ENCODE measurements around the gene GPR137C.

GPR137C gene, protein sequence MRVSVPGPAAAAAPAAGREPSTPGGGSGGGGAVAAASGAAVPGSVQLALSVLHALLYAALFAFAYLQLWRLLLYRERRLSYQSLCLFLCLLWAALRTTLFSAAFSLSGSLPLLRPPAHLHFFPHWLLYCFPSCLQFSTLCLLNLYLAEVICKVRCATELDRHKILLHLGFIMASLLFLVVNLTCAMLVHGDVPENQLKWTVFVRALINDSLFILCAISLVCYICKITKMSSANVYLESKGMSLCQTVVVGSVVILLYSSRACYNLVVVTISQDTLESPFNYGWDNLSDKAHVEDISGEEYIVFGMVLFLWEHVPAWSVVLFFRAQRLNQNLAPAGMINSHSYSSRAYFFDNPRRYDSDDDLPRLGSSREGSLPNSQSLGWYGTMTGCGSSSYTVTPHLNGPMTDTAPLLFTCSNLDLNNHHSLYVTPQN

DNA sequence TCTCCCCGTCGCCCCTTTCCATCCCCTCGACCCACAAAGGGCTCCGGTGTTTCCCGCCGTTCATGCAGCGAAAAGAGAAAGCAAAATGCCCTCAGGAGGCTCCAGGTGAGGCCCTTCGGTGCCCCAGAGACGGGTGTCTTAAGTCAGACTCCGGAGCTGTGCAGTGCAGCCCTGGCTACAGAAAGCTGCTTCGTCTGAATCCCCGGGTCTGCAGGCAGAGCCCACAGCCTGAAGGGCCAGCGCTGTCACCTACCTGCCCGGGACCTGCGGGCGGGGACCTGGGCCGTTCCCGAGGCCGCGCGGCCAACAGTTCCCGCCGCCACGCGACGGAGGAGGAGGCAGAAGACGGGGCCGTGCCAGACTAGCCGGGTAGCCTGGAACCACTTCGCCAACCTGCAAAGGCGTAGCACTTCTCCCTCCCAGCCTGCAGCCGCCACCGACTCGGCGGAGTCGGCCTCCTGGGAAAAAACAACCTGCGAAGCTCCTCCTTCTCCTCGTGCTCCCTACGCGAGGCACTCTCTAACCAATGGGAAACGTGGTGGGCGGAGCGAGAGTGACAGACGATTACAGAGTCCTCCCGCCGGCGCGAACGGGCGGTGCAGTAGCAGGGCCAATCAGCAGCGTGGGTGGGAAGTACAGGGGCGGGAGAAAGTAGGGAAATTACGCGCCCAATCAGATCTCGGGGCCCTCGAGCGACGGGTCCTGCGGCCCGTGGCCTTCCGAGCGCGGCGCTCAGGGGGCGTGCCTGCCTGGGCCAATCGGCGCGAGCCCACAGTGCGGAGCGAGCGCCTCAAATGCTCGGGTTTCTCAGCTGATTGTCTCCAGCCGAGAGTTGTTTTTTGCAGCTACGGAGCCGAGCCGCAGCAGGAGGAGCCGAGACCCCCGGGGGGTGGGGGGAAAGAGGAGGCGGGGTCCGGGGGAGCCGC, at the start of gene GPR137C, which contains the start of gene TXNDC16:
TSS of gene GPR137C (plus strand) at position 774 of the 926 bp plus-strand sequence. CDS start 312 bp downstream, outside the sequence.
TSS of gene TXNDC16 (minus strand) at position 443 of the 926 bp plus-strand sequence. CDS start 8,948 bp downstream, outside the sequence.
- Histone ChIP-seq H3K27me3 (ENCODE audit: insufficient read depth, low read length, poor library complexity) (no peaks in the 10 kb centered on the region), H3K4me3 (ENCODE audit: low read depth in 1 of 2, low read length in 2 of 2) (peak within 1 kb of the TSS; percentile 72 to 76), H3K4me2 (ENCODE audit: insufficient read depth, low read length) (peak within 1 kb of the TSS; percentile 86), H3K9me3 (ENCODE audit: insufficient read depth, low read length, severe bottlenecking) (no peaks in the 10 kb centered on the region), H2AFZ (ENCODE audit: low read depth, low read length) (peak within 1 kb of the TSS; percentile 92), H3K79me2 (ENCODE audit: insufficient read depth, low read length) (peaks cover 39% of the 10 kb centered on the region), H3K27ac (ENCODE audit: low read length) (peak within 1 kb of the TSS; percentile 81), H4K20me1 (ENCODE audit: insufficient read depth, low read length) (no peaks in the 10 kb centered on the region), H3K9ac (ENCODE audit: low read depth, low read length) (peak within 1 kb of the TSS; percentile 76), H3K36me3 (ENCODE audit: insufficient read depth, low read length) (no peaks in the 10 kb centered on the region; the same call in 1 of the 2 replicates), H3K4me1 (ENCODE audit: insufficient read depth, low read length) (peaks cover 35% of the 10 kb centered on the region)
- DNase-seq (peak; percentile 100), ATAC-seq (ENCODE audit: insufficient read depth, low read depth) (peak; percentile 93)
- TF ChIP-seq, protein P1, sequence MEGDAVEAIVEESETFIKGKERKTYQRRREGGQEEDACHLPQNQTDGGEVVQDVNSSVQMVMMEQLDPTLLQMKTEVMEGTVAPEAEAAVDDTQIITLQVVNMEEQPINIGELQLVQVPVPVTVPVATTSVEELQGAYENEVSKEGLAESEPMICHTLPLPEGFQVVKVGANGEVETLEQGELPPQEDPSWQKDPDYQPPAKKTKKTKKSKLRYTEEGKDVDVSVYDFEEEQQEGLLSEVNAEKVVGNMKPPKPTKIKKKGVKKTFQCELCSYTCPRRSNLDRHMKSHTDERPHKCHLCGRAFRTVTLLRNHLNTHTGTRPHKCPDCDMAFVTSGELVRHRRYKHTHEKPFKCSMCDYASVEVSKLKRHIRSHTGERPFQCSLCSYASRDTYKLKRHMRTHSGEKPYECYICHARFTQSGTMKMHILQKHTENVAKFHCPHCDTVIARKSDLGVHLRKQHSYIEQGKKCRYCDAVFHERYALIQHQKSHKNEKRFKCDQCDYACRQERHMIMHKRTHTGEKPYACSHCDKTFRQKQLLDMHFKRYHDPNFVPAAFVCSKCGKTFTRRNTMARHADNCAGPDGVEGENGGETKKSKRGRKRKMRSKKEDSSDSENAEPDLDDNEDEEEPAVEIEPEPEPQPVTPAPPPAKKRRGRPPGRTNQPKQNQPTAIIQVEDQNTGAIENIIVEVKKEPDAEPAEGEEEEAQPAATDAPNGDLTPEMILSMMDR (IDR thresholded peaks at IDR 0.05; ENCODE audit: borderline replicate concordance, extremely low read depth, low read length, poor library complexity, severe bottlenecking), result no peak
- no peak for TF ChIP-seq EZH2 (IDR thresholded peaks at IDR 0.05; ENCODE audit: borderline replicate concordance, low read depth, low read length, severe bottlenecking)

DNA sequence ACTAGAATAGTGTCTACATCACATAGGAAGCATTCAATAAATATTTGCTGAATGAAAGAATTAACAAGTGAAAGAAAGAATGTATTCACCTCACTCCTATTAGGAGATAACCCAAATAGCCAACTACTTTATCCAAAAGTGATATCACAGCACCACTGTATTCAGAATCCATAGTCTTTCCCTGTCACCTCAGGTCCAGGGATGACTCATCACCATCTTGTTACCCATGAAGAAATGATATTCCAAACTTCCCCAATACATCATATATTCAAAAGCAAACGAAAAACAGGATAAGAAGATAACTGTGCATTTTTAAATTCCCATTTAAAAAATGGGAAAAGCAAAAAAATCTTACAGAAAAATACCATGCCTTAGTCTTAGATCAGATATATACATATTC, 39.4 kb upstream of the GPR137C start:
- no peak for TF ChIP-seq EZH2 (IDR thresholded peaks at IDR 0.05; ENCODE audit: borderline replicate concordance, low read depth, low read length, severe bottlenecking)
- TF ChIP-seq, protein P1 (IDR thresholded peaks at IDR 0.05; ENCODE audit: borderline replicate concordance, extremely low read depth, low read length, poor library complexity, severe bottlenecking), result no peak
- Histone ChIP-seq H2AFZ (ENCODE audit: low read depth, low read length) (no peak overlapping the region), H3K4me3 (ENCODE audit: low read depth in 1 of 2, low read length in 2 of 2) (no peak overlapping the region), H3K27me3 (ENCODE audit: insufficient read depth, low read length, poor library complexity) (no peaks in the 10 kb centered on the region), H3K36me3 (ENCODE audit: insufficient read depth, low read length) (peaks cover 8% of the 10 kb centered on the region; the same call in 1 of the 2 replicates), H4K20me1 (ENCODE audit: insufficient read depth, low read length) (no peaks in the 10 kb centered on the region), H3K79me2 (ENCODE audit: insufficient read depth, low read length) (no peaks in the 10 kb centered on the region), H3K9me3 (ENCODE audit: insufficient read depth, low read length, severe bottlenecking) (no peaks in the 10 kb centered on the region), H3K4me2 (ENCODE audit: insufficient read depth, low read length) (no peak overlapping the region), H3K4me1 (ENCODE audit: insufficient read depth, low read length) (no peaks in the 10 kb centered on the region), H3K9ac (ENCODE audit: low read depth, low read length) (no peak overlapping the region), H3K27ac (ENCODE audit: low read length) (no peak overlapping the region)
- DNase-seq (no peak), ATAC-seq (ENCODE audit: insufficient read depth, low read depth) (no peak)

DNA sequence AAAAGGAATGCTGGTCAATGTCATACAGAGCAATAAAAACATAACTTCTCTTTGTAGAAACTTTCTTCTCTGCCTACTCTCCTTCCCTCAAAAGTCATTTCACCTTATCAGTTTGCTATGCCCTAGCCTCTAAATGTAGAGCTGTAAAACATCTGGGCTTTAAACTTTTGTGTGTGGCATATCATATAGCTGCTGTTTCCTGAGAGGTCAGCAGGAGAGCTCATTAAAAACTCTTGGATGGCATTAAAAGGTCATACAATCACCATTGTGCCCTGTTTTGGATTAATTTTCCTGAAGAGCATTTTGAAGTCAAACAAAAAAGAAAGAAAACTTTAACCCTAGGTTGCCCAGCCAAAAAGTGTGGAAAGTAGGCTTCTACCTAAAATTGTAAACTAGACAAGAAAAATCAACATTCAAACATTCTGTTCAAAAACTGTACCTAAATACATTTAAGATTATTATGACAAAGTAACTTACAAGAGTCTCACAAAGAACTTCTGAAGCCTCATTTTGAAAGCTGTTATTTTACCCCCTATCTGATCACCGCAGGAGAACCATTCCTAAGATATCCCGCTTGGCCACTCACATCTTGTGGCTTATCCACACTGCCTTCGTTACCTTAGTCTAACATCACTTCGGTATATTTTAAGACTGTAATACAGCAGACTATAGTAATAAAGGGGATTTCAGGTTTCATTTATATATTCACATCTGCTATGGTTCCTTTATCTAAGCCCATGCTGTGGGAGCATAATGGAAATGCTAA, 38.4 kb upstream of the GPR137C start:
- H3K4me2 ChIP-seq (ENCODE audit: insufficient read depth, low read length), result no peak overlapping the region
- no peaks in the 10 kb centered on the region for H4K20me1 ChIP-seq (ENCODE audit: insufficient read depth, low read length)
- H3K27ac ChIP-seq (ENCODE audit: low read length), result no peak overlapping the region
- no peaks in the 10 kb centered on the region for H3K9me3 ChIP-seq (ENCODE audit: insufficient read depth, low read length, severe bottlenecking)
- H3K4me1 ChIP-seq (ENCODE audit: insufficient read depth, low read length), result no peaks in the 10 kb centered on the region
- no peaks in the 10 kb centered on the region for H3K27me3 ChIP-seq (ENCODE audit: insufficient read depth, low read length, poor library complexity)
- H2AFZ ChIP-seq (ENCODE audit: low read depth, low read length), result no peak overlapping the region
- peaks cover 10% of the 10 kb centered on the region; the same call in 1 of the 2 replicates for H3K36me3 ChIP-seq (ENCODE audit: insufficient read depth, low read length)
- DNase-seq (no peak), ATAC-seq (ENCODE audit: insufficient read depth, low read depth) (no peak)
- TF ChIP-seq, protein P1 (IDR thresholded peaks at IDR 0.05; ENCODE audit: borderline replicate concordance, extremely low read depth, low read length, poor library complexity, severe bottlenecking), result no peak
- TF ChIP-seq EZH2 (IDR thresholded peaks at IDR 0.05; ENCODE audit: borderline replicate concordance, low read depth, low read length, severe bottlenecking), result no peak
- no peak overlapping the region for H3K9ac ChIP-seq (ENCODE audit: low read depth, low read length)
- H3K4me3 ChIP-seq (ENCODE audit: low read depth in 1 of 2, low read length in 2 of 2), result no peak overlapping the region
- no peaks in the 10 kb centered on the region for H3K79me2 ChIP-seq (ENCODE audit: insufficient read depth, low read length)
